Activated T-cell treated with anti-CD3 and anti-CD28 coated beads, Interleukin-2, amount 50 U/mL, for 48 hours (primary cell): ENCODE measurements around the gene ATAD3A.
"Not testable (repeated sequence)": the region's sequence is repeated elsewhere in the genome, so short reads cannot be mapped to it uniquely, and the experiment has no call there.

Experiments
- DNase-seq, 2 experiments: peaks; one replicate each; pipeline ENCODE4 v3.0.0-alpha.2; 2020

ATAD3A gene

GRCh38 chr1:1556961-1557360 is 45.0 kb downstream of the ATAD3A start:
- DNase-seq: not testable (repeated sequence)

- not testable (repeated sequence) for DNase-seq
These were observed 45.7 kb downstream of the ATAD3A start for GRCh38 chr1:1557688-1558087.

GRCh38 chr1:1558591-1558990 is 46.6 kb downstream of the ATAD3A start:
- no peak for DNase-seq

GRCh38 chr1:1559066-1559465 is 47.1 kb downstream of the ATAD3A start:
- no peak for DNase-seq

GRCh38 chr1:1560178-1560577 is 48.2 kb downstream of the ATAD3A start:
- DNase-seq: no peak

- no peak for DNase-seq
These were observed 50.0 kb downstream of the ATAD3A start for GRCh38 chr1:1561801-1562470.

GRCh38 chr1:1562556-1563195 is 50.7 kb downstream of the ATAD3A start:
- no peak for DNase-seq

- no peak for DNase-seq
These were observed 51.7 kb downstream of the ATAD3A start for GRCh38 chr1:1563688-1564087.

- DNase-seq: no peak
These were observed 52.3 kb downstream of the ATAD3A start for GRCh38 chr1:1564268-1564667.

GRCh38 chr1:1565340-1565739 is 53.4 kb downstream of the ATAD3A start:
- DNase-seq: no peak

- DNase-seq: no peak
These were observed 55.4 kb downstream of the ATAD3A start for GRCh38 chr1:1567152-1567875.

GRCh38 chr1:1567891-1568291 is 55.9 kb downstream of the ATAD3A start:
- no peak for DNase-seq

GRCh38 chr1:1569341-1569740 is 57.4 kb downstream of the ATAD3A start:
- DNase-seq: no peak

- DNase-seq: no peak
These were observed 62.1 kb downstream of the ATAD3A start for GRCh38 chr1:1573843-1574720.

GRCh38 chr1:1574721-1575537 is 63.0 kb downstream of the ATAD3A start, which contains the start of gene SSU72:
TSS of gene SSU72 (minus strand) at chr1:1574863. CDS start at chr1:1574557, 306 bp downstream.
- peak; percentile 93 to 94 for DNase-seq

GRCh38 chr1:1577367-1578011 is 65.5 kb downstream of the ATAD3A start:
- no peak for DNase-seq

- DNase-seq: no peak
These were observed 66.5 kb downstream of the ATAD3A start for GRCh38 chr1:1578371-1578940.

- no peak for DNase-seq
These were observed 70.8 kb downstream of the ATAD3A start for GRCh38 chr1:1582585-1583346.

GRCh38 chr1:1583347-1584010 is 71.5 kb downstream of the ATAD3A start:
- no peak for DNase-seq
